C4-2B (cell line): ENCODE measurements around the gene TUBB4B.

Source experiments
- ZFX ChIP-seq: fragments of 450-650 bp; IDR thresholded peaks from 2 replicates; pipeline ENCODE4 v1.6.1; 2017
- TF ChIP-seq, protein P1 (sequence below): fragments of 450-650 bp; conservative IDR thresholded peaks from 2 replicates; pipeline ENCODE4 v1.5.1; 2017; ENCODE audit warnings: mild to moderate bottlenecking

DNA sequence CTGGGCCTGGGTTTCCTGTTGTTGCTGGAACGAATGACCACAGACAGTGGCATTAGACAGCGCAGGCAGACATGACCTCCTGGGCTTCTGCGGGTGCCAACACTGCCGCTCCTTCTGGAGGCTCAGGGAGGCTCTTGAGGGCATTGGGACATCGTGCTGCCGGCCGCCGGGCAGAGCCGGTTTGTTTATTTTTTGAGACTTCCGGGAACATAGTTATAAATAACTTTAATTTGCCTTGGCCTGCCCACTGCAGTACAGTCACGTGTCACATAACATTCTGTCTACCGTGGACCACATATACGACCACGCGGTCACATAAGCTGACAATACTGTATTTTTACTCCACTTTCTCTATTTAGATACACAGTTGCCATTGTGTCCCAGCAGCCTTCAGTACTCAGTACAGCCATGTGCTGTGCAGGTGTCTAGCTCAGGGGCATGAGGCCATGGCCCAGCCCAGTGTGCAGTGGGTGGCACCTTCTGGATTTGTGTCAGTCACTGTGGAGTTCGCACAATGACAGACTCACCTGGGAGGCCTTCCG, 28.2 kb downstream of the TUBB4B start:
- TF ChIP-seq, protein P1, sequence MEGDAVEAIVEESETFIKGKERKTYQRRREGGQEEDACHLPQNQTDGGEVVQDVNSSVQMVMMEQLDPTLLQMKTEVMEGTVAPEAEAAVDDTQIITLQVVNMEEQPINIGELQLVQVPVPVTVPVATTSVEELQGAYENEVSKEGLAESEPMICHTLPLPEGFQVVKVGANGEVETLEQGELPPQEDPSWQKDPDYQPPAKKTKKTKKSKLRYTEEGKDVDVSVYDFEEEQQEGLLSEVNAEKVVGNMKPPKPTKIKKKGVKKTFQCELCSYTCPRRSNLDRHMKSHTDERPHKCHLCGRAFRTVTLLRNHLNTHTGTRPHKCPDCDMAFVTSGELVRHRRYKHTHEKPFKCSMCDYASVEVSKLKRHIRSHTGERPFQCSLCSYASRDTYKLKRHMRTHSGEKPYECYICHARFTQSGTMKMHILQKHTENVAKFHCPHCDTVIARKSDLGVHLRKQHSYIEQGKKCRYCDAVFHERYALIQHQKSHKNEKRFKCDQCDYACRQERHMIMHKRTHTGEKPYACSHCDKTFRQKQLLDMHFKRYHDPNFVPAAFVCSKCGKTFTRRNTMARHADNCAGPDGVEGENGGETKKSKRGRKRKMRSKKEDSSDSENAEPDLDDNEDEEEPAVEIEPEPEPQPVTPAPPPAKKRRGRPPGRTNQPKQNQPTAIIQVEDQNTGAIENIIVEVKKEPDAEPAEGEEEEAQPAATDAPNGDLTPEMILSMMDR, result no peak
- TF ChIP-seq ZFX, result no peak
